ENCODE measurements around the gene NDFIP1.

GRCh38 chr5:142080248-142080647, 28.3 kb upstream of the NDFIP1 start:
- no peak for TF ChIP-seq POLR2A (IDR thresholded peaks at IDR 0.05)
- no peak for TF ChIP-seq CTCF (IDR thresholded peaks at IDR 0.05)
- TF ChIP-seq EP300 (IDR thresholded peaks at IDR 0.05) = no peak
- no peak for TF ChIP-seq POLR2AphosphoS5 (IDR thresholded peaks at IDR 0.05)
